ENCODE measurements around the gene TENM3.
"Not testable (repeated sequence)": the region's sequence is repeated elsewhere in the genome, so short reads cannot be mapped to it uniquely, and the experiment has no call there.

Gene TENM3

GRCh38 chr4:182803235-182803634 lies 560.0 kb downstream of the TENM3 start:
- no peak for DNase-seq

GRCh38 chr4:182804131-182804530 lies 560.9 kb downstream of the TENM3 start:
- DNase-seq = no peak

GRCh38 chr4:182805321-182805720 lies 562.1 kb downstream of the TENM3 start:
- DNase-seq = no peak

- no peak for DNase-seq
Measured at GRCh38 chr4:182805750-182806149, 562.5 kb downstream of the TENM3 start.

- peak; percentile 80 to 91 (median 85) for DNase-seq
Measured at GRCh38 chr4:182806259-182807252, 563.4 kb downstream of the TENM3 start.

GRCh38 chr4:182807346-182807745 lies 564.1 kb downstream of the TENM3 start:
- no peak for DNase-seq

- no peak for DNase-seq
Measured at GRCh38 chr4:182807767-182808548, 564.8 kb downstream of the TENM3 start.

- DNase-seq = peak; percentile 76 to 89 (median 86)
Measured at GRCh38 chr4:182808673-182809416, 565.6 kb downstream of the TENM3 start.

- DNase-seq = no peak
Measured at GRCh38 chr4:182809417-182810102, 566.4 kb downstream of the TENM3 start.

GRCh38 chr4:182810103-182810615 lies 567.0 kb downstream of the TENM3 start:
- no peak for DNase-seq

GRCh38 chr4:182812916-182813315 lies 569.7 kb downstream of the TENM3 start:
- DNase-seq = peak; percentile 30 to 44 (median 43)

GRCh38 chr4:182814065-182814464 lies 570.9 kb downstream of the TENM3 start:
- not testable (repeated sequence) for DNase-seq

GRCh38 chr4:182818926-182819730 lies 575.9 kb downstream of the TENM3 start:
- no peak for DNase-seq

- no peak for DNase-seq
Measured at GRCh38 chr4:182819751-182820150, 576.5 kb downstream of the TENM3 start.

GRCh38 chr4:182822554-182822953 lies 579.4 kb downstream of the TENM3 start:
- no peak for DNase-seq

- no peak for DNase-seq
Measured at GRCh38 chr4:182823576-182823975, 580.4 kb downstream of the TENM3 start.

- no peak for DNase-seq
Measured at GRCh38 chr4:182825003-182825402, 581.8 kb downstream of the TENM3 start.

GRCh38 chr4:182825786-182826185 lies 582.6 kb downstream of the TENM3 start:
- no peak for DNase-seq

GRCh38 chr4:182826391-182826790 lies 583.2 kb downstream of the TENM3 start:
- peak; percentile 86 to 87 (median 87) for DNase-seq

GRCh38 chr4:182827166-182827565 lies 584.0 kb downstream of the TENM3 start:
- DNase-seq = no peak

- DNase-seq = no peak
Measured at GRCh38 chr4:182827954-182828353, 584.8 kb downstream of the TENM3 start.

Data from suppressor macrophage treated with lipopolysaccharide for 1 hour (primary cell).